CD14-positive monocyte (primary cell): ENCODE measurements around the gene GLT8D1. TPM values are rescaled to one million over a fixed set of nuclear protein-coding genes. Genes with fewer than 3 reads are reported as not detected.

Experiments used
- DNase-seq, 3 donors: peaks; one replicate each; pipeline ENCODE4 v3.0.0-alpha.2; 2011 to 2022
- H2AFZ ChIP-seq: 2 replicates; pipeline ENCODE4 v1.6.0; 2012; ENCODE audit warnings: mild to moderate bottlenecking, low read depth, low read length, inconsistent platforms; ENCODE audit not compliant: insufficient read depth, poor library complexity, severe bottlenecking
- H3K27ac ChIP-seq, 2 donors: 1 replicate in 1 of 2; 2 replicates in 1 of 2; pipeline ENCODE4 v1.5.1; 2012 to 2013; ENCODE audit warnings: low read length in 2 of 2, control low read depth in 1 of 2, inconsistent platforms in 1 of 2, low read depth in 1 of 2, mild to moderate bottlenecking in 1 of 2
- H3K27me3 ChIP-seq, 2 donors: one replicate each; pipeline versions ENCODE4 v1.6.0 to v1.6.1; 2011 to 2013; ENCODE audit warnings: low read length in 2 of 2; ENCODE audit not compliant: control insufficient read depth in 2 of 2, insufficient read depth in 2 of 2
- H3K36me3 ChIP-seq, 2 donors: replicated peaks in 1 of 2; 1 replicate in 1 of 2; 2 replicates in 1 of 2; pipeline versions ENCODE4 v1.5.1 to v1.6.1; 2012 to 2013; ENCODE audit warnings: low read length in 2 of 2, control low read depth in 1 of 2, inconsistent platforms in 1 of 2, mild to moderate bottlenecking in 1 of 2; ENCODE audit not compliant: insufficient read depth in 2 of 2, control insufficient read depth in 1 of 2
- H3K4me1 ChIP-seq, 2 donors: 1 replicate in 1 of 2; 2 replicates in 1 of 2; pipeline versions ENCODE4 v1.5.1 to v1.6.1; 2012 to 2013; ENCODE audit warnings: low read length in 2 of 2, control low read depth in 1 of 2, inconsistent platforms in 1 of 2, mild to moderate bottlenecking in 1 of 2, moderate library complexity in 1 of 2; ENCODE audit not compliant: insufficient read depth in 2 of 2, control insufficient read depth in 1 of 2
- H3K4me2 ChIP-seq: replicated peaks from 2 replicates; pipeline ENCODE3; 2012; ENCODE audit warnings: low read length, moderate library complexity, mild to moderate bottlenecking; ENCODE audit not compliant: poor library complexity, severe bottlenecking; ENCODE audit errors: extremely low read depth
- H3K4me3 ChIP-seq, 3 experiments: fragments of 200-600 bp in 1 of 3; sonication (generic) in 1 of 3; replicated peaks in 1 of 3; 1 replicate in 2 of 3; 2 replicates in 1 of 3; pipeline ENCODE4 v1.5.1; 2011 to 2013; ENCODE audit warnings: low read length in 3 of 3, mild to moderate bottlenecking in 3 of 3, control low read depth in 2 of 3, low read depth in 2 of 3, inconsistent platforms in 1 of 3, moderate library complexity in 1 of 3
- H3K79me2 ChIP-seq: 2 replicates; pipeline ENCODE4 v1.6.0; 2012; ENCODE audit warnings: mild to moderate bottlenecking, control low read depth, inconsistent platforms, low read length, moderate library complexity; ENCODE audit not compliant: insufficient read depth
- H3K9ac ChIP-seq: 2 replicates; pipeline ENCODE4 v1.6.0; 2017; ENCODE audit warnings: low read length, mild to moderate bottlenecking; ENCODE audit not compliant: insufficient read depth, poor library complexity, severe bottlenecking
- H3K9me3 ChIP-seq, 2 donors: replicated peaks in 1 of 2; 1 replicate in 1 of 2; 2 replicates in 1 of 2; pipeline versions ENCODE4 v1.5.1 to v1.6.1; 2012 to 2013; ENCODE audit warnings: low read length in 2 of 2, control low read depth in 1 of 2; ENCODE audit not compliant: control insufficient read depth in 1 of 2, insufficient read depth in 1 of 2
- H4K20me1 ChIP-seq: 2 replicates; pipeline ENCODE4 v1.6.0; 2012; ENCODE audit warnings: mild to moderate bottlenecking, low read length, control low read depth, moderate library complexity; ENCODE audit not compliant: insufficient read depth
- H3K27ac Mint-ChIP-seq, 7 donors: one replicate each; pipeline ENCODE4 v1.8.0; 2020; ENCODE audit warnings: mild to moderate bottlenecking in 7 of 7, mixed read lengths in 7 of 7, moderate library complexity in 6 of 7, inconsistent platforms in 2 of 7
- H3K27me3 Mint-ChIP-seq, 3 donors: one replicate each; pipeline ENCODE4 v1.8.0; 2021 to 2022; ENCODE audit warnings: low read depth in 3 of 3, mild to moderate bottlenecking in 3 of 3, mixed read lengths in 3 of 3, moderate library complexity in 3 of 3, inconsistent platforms in 1 of 3
- H3K36me3 Mint-ChIP-seq, 2 donors: one replicate each; pipeline ENCODE4 v1.8.0; 2020; ENCODE audit warnings: mixed read lengths in 2 of 2, inconsistent platforms in 1 of 2, mild to moderate bottlenecking in 1 of 2
- H3K4me1 Mint-ChIP-seq: one replicate; pipeline ENCODE4 v1.8.0; 2020; ENCODE audit warnings: mild to moderate bottlenecking, mixed read lengths
- H3K4me3 Mint-ChIP-seq, 2 donors: one replicate each; pipeline ENCODE4 v1.8.0; 2020; ENCODE audit warnings: mild to moderate bottlenecking in 2 of 2, mixed read lengths in 2 of 2, moderate library complexity in 1 of 2
- H3K9me3 Mint-ChIP-seq, 7 donors: one replicate each; pipeline ENCODE4 v1.8.0; 2020 to 2022; ENCODE audit warnings: mixed read lengths in 7 of 7, mild to moderate bottlenecking in 6 of 7, moderate library complexity in 6 of 7, inconsistent platforms in 2 of 7
- CTCF ChIP-seq: fragments of 200-600 bp; IDR thresholded peaks from one replicate; pipeline ENCODE4 v1.8.0; 2022; ENCODE audit warnings: antibody characterized with exemption, mild to moderate bottlenecking
- WGBS: methylation state at CpG from one replicate; pipeline ENCODE4 v1.1.5; 2013; ENCODE audit warnings: missing lambda C conversion rate; ENCODE audit not compliant: insufficient coverage; 5-methylcytosine and 5-hydroxymethylcytosine counted together
- intact Hi-C, 2 donors: fragments of 100-400 bp; cut with micrococcal nuclease; formaldehyde crosslinking; loops; one replicate each; pipeline versions ENCODE4 v1.15.0 to v1.15.1; 2023
- polyA plus RNA-seq, 3 donors: library from polyadenylated mRNA; depleted of rRNA in 1 of 3; unstranded in 2 of 3; stranded (reverse) in 1 of 3; fragments of 300-500 nt in 2 of 3; fragments of >200 nt in 1 of 3; fragmentation: Illumina TruSeq in 2 of 3; gene quantifications; 1 replicate in 2 of 3; 2 replicates in 1 of 3; pipeline ENCODE4 v1.2.3, GENCODE V29; 2012 to 2021

GLT8D1 gene
- polyA plus RNA-seq, 3 donors = 27.3 to 34.8 (median 34.8) TPM

- Histone ChIP-seq H3K9ac (no peak overlapping the region), H4K20me1 (peaks cover 13% of the 10 kb centered on the region), H3K27ac (no peak overlapping the region), H3K36me3 (peaks cover 68 to 72% of the 10 kb centered on the region in 2 donors), H3K79me2 (peaks cover 40% of the 10 kb centered on the region), H3K27me3 (no peaks in the 10 kb centered on the region), H2AFZ (no peak overlapping the region), H3K4me2 (no peak overlapping the region), H3K4me1 (peaks cover 15 to 24% of the 10 kb centered on the region in 2 donors), H3K4me3 (no peak overlapping the region), H3K9me3 (no peaks in the 10 kb centered on the region)
- H3K4me1 Mint-ChIP-seq = peaks cover 19% of the 10 kb centered on the region
- H3K9me3 Mint-ChIP-seq = no peaks in the 10 kb centered on the region
- no CpG with 5 or more reads among the region's 3 CpGs for WGBS
- intact Hi-C loops = loop anchor here in 1 of 2 donors (10.0 kb wide), 1 partner anchor 154 kb away; the partner anchor contains the start of genes NT5DC2 and UQCC5
- no peak overlapping the region for H3K4me3 Mint-ChIP-seq
- peaks cover 68 to 70% of the 10 kb centered on the region in 2 donors for H3K36me3 Mint-ChIP-seq
- TF ChIP-seq CTCF = no peak
- peaks cover 0 to 2% (median 0%) of the 10 kb centered on the region in 3 donors for H3K27me3 Mint-ChIP-seq
- H3K27ac Mint-ChIP-seq = no peak overlapping the region
- DNase-seq = no peak
Measured at GRCh38 chr3:52689151-52689550, 16.4 kb downstream of the GLT8D1 start.

DNA sequence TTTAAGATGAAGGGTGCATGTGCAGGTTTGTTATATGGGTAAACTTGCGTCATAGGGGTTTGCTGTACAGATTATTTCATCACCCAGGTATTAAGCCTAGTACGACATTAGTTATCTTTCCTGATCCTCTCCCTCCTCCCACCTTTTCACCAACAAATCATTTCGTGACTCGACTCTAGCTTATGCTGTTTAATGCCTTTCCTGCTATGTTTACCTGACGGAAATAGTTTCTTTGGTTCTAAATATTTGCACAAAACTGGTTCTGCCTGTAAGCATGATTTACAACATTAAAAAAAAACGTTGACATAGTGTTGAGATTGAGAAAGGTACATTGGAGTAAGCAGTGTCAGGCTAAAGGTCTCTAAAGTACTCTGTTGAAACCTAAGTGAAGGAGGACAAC, 17.3 kb downstream of the GLT8D1 start:
- Histone ChIP-seq H3K9ac (no peak overlapping the region), H3K4me3 (no peak overlapping the region), H3K79me2 (peaks cover 49% of the 10 kb centered on the region), H3K9me3 (no peaks in the 10 kb centered on the region), H3K27me3 (no peaks in the 10 kb centered on the region), H3K27ac (peak overlapping the region in 1 of 2 donors; percentile 55), H3K4me2 (no peak overlapping the region), H4K20me1 (peaks cover 19% of the 10 kb centered on the region), H3K4me1 (peaks cover 23 to 32% of the 10 kb centered on the region in 2 donors), H3K36me3 (peaks cover 61 to 63% of the 10 kb centered on the region in 2 donors), H2AFZ (no peak overlapping the region)
- Mint-ChIP-seq H3K4me1 (peaks cover 26% of the 10 kb centered on the region), H3K4me3 (no peak overlapping the region), H3K27ac (peak overlapping the region in 2 of 7 donors; percentile 56 to 63), H3K36me3 (peaks cover 59 to 61% of the 10 kb centered on the region in 2 donors), H3K27me3 (peaks cover 0 to under 1% (median 0%) of the 10 kb centered on the region in 3 donors), H3K9me3 (no peaks in the 10 kb centered on the region)
- no CpG with 5 or more reads among the region's 6 CpGs for WGBS
- no peak for TF ChIP-seq CTCF
- intact Hi-C loops = loop anchor here in 1 of 2 donors (10.0 kb wide), 1 partner anchor 153 kb away; the partner anchor contains the start of genes NT5DC2 and UQCC5
- no peak for DNase-seq
